Activated naive CD8-positive, alpha-beta T cell treated with anti-CD3 and anti-CD28 coated beads, Interleukin-2, amount 50 U/mL, for 24 hours (primary cell): ENCODE results near the gene PAPSS1.

Source experiments
- ATAC-seq: fragments of 150-1000 bp; cut with Tn5 transposase; one replicate; pipeline ENCODE4 v1.10.0; 2021
- DNase-seq: peaks from one replicate; pipeline ENCODE4 v3.0.0; 2021
- H3K27ac Mint-ChIP-seq: one replicate; pipeline ENCODE4 v1.8.0; 2021; ENCODE audit warnings: mild to moderate bottlenecking, mixed read lengths
- H3K27me3 Mint-ChIP-seq: one replicate; pipeline ENCODE4 v1.8.0; 2021; ENCODE audit warnings: mixed read lengths
- H3K36me3 Mint-ChIP-seq: one replicate; pipeline ENCODE4 v1.8.0; 2021; ENCODE audit warnings: low read depth, mixed read lengths
- H3K4me1 Mint-ChIP-seq: one replicate; pipeline ENCODE4 v1.8.0; 2021; ENCODE audit warnings: mixed read lengths
- H3K4me3 Mint-ChIP-seq: one replicate; pipeline ENCODE4 v1.8.0; 2021; ENCODE audit warnings: mild to moderate bottlenecking, moderate library complexity, mixed read lengths
- H3K9me3 Mint-ChIP-seq: one replicate; pipeline ENCODE4 v1.8.0; 2021; ENCODE audit warnings: mixed read lengths

The PAPSS1 gene

DNA sequence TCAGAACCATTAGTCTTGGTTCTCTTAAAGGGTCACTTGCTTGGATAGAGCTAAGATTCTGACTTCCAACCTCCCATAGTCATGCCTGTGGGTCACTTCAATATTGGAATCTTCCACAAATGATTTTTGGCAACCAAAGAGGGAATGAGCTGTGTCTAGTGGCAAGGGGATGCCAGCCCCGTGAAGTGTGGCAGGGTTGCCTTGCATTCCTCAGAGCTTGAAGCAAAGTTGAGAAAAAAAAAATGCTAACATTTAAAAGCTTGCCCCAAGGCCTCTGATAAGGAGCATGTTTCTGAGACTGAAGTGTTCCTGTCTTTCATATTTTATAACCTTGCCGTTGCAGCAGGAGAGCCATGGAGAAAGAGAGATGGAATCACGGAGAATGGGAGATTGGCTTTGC lies 120.2 kb downstream of the PAPSS1 start:
- DNase-seq, result no peak
- ATAC-seq, result no peak
- no peaks in the 10 kb centered on the region for H3K4me1 Mint-ChIP-seq

DNA sequence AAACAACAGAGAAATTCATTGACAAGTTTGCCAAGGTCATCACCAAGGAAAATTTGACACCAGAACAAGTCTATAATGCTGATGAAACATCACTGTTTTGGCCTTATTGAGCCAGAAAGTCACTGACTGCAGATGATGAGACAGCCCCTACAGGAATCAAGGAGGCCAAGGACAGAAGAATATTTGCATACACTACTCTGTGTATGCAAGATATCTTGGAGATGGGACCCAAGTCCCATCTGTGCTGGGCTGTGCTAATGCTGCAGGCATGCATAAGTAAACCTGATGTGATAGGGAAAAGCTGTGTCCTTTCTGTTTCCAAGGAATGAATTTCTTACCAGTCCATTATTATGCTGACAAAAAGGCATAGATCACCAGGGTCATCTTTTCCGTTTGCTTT lies 126.8 kb downstream of the PAPSS1 start:
- peaks cover 9% of the 10 kb centered on the region for H3K9me3 Mint-ChIP-seq
- H3K4me3 Mint-ChIP-seq, result no peak overlapping the region
- no peak for DNase-seq
- no peaks in the 10 kb centered on the region for H3K4me1 Mint-ChIP-seq
- H3K27ac Mint-ChIP-seq, result no peak overlapping the region
- peaks cover 4% of the 10 kb centered on the region for H3K27me3 Mint-ChIP-seq
- ATAC-seq, result no peak
- H3K36me3 Mint-ChIP-seq, result no peaks in the 10 kb centered on the region

More for the DNA sequence above, 120.2 kb downstream of the PAPSS1 start:
- Mint-ChIP-seq H3K9me3 (no peaks in the 10 kb centered on the region), H3K4me3 (no peak overlapping the region), H3K27me3 (peaks cover 4% of the 10 kb centered on the region), H3K36me3 (no peaks in the 10 kb centered on the region), H3K27ac (no peak overlapping the region)

DNA sequence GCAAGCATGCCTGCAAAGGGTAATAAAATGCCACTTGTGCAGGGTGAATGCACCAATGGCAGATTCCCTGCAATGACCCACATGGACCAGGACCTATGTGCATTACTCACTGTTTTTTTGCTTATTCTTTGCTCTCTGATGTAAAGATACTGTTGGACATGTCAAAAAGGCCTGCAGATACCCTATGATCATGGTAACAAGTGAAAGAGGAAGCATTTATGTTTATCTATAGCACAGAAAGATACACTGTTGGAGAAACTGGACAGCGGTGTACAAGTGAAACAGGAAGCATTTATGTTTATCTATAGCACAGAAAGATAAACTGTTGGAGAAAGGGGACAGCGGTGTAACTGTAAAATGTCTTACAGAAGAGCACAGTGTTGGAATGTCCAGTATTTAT lies 127.5 kb downstream of the PAPSS1 start:
- Mint-ChIP-seq H3K9me3 (peaks cover 9% of the 10 kb centered on the region), H3K4me3 (no peak overlapping the region), H3K27ac (no peak overlapping the region), H3K4me1 (no peaks in the 10 kb centered on the region), H3K36me3 (no peaks in the 10 kb centered on the region), H3K27me3 (peaks cover 4% of the 10 kb centered on the region)
- DNase-seq (no peak), ATAC-seq (no peak)

DNA sequence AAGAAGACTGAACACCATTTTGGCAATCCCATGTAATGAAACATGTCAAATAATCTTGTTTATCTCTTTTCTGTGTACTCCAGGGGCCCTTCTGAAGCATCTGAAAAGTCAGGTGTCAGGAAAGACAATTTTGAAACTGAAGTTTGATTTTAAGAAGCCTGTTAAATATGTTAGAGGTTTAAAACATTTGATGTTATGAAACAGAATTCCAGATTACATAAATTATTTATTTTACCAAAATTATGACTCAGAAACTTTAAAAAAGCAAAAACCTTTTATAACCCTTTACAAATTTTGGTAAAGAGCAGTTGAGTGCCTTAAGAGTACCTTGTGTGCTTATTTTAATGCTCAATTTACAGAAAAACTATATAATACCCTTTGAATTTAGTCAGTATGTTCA lies 130.8 kb downstream of the PAPSS1 start:
- no peak overlapping the region for H3K4me3 Mint-ChIP-seq
- no peaks in the 10 kb centered on the region for H3K4me1 Mint-ChIP-seq
- ATAC-seq (no peak), DNase-seq (no peak)
- no peak overlapping the region for H3K27ac Mint-ChIP-seq
- H3K9me3 Mint-ChIP-seq, result peaks cover 9% of the 10 kb centered on the region
- H3K36me3 Mint-ChIP-seq, result no peaks in the 10 kb centered on the region
- H3K27me3 Mint-ChIP-seq, result peaks cover 4% of the 10 kb centered on the region

DNA sequence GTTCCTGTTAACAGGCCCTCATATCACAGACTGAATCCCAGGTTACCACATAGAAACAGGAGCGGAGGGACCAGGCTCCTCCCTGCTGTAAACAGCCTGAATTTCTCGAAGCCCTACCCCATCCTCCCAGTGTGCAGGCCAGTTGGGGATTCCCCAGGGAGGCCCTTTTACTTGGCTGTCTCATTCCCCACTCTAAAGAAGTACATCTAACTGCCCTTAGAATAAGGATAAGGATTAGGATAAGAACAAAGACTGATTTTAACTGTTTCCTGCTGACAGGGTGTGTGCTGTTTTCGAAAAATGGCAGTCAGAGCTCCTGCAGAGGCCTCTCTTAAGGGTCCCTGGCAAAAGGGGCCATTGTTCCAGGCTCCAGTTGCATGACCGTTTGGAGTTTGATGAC lies 133.7 kb downstream of the PAPSS1 start:
- no peaks in the 10 kb centered on the region for H3K36me3 Mint-ChIP-seq
- ATAC-seq (no peak), DNase-seq (no peak)
- H3K27me3 Mint-ChIP-seq, result peaks cover 5% of the 10 kb centered on the region
- no peak overlapping the region for H3K4me3 Mint-ChIP-seq
- H3K27ac Mint-ChIP-seq, result no peak overlapping the region
- H3K4me1 Mint-ChIP-seq, result no peaks in the 10 kb centered on the region
- H3K9me3 Mint-ChIP-seq, result peaks cover 16% of the 10 kb centered on the region

DNA sequence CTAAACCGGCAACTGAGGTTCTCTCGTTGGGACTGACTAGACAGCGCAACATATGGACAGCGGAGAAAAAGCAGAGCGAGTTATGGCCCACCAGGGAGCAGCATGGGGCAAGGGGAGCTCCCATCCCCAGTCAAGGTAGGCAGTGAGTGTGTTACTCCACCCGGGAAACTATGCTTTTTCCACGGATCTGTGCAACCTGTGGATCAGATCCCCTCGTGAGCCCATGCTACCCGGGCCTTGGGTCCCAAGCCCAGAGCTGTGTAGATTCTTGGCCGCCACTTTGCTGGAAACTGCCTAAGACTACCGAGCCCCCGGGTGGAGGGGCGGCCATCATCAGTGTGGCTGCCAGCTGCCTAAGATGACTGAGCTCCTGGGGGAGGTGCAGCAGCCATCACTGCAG lies 140.9 kb downstream of the PAPSS1 start:
- H3K36me3 Mint-ChIP-seq, result no peaks in the 10 kb centered on the region
- H3K4me1 Mint-ChIP-seq, result no peaks in the 10 kb centered on the region
- ATAC-seq (no peak), DNase-seq (no peak)
- H3K27me3 Mint-ChIP-seq, result peaks cover 5% of the 10 kb centered on the region
- H3K4me3 Mint-ChIP-seq, result no peak overlapping the region
- H3K9me3 Mint-ChIP-seq, result peaks cover 7% of the 10 kb centered on the region
- H3K27ac Mint-ChIP-seq, result no peak overlapping the region

DNA sequence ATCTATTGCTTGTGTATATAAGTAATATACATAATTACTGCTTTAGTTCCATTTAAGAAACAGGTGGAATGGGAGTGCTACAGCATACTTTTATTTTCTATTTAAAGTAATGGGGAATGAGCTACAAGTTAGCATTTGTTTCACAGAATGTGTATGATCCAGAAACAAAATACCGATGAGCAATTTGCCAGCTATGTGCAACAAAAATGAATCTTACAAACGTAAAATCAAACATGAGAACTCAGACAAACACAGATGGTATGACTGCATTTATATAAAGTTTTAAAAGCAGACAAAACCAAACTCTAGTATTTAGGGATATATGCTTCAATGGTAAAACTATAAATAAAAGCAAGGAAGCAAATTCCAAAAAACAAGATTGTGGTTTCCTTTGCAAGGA lies 141.7 kb downstream of the PAPSS1 start:
- Mint-ChIP-seq H3K4me3 (no peak overlapping the region), H3K27ac (no peak overlapping the region), H3K4me1 (no peaks in the 10 kb centered on the region), H3K36me3 (no peaks in the 10 kb centered on the region), H3K9me3 (peaks cover 7% of the 10 kb centered on the region), H3K27me3 (peaks cover 5% of the 10 kb centered on the region)
- DNase-seq (no peak), ATAC-seq (no peak)

DNA sequence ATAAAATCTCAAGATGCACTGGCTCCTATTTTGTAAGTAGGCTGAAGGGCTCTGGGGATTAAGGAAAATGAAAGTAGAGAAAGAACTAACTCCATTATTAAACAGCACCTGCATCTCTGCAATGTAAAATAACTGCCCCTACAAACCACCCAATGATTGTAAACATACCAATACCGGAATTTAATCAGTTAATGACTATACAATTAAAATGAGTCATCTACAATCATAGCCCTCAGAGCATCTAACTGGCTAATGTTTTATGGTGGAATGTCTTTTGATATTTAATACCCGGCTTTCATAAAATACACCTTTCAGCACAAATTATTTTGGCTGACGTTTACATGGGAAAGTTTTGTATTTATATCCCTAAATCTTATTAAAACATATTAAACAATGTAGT lies 142.3 kb downstream of the PAPSS1 start:
- Mint-ChIP-seq H3K4me3 (no peak overlapping the region), H3K4me1 (no peaks in the 10 kb centered on the region), H3K9me3 (peaks cover 7% of the 10 kb centered on the region), H3K27me3 (peaks cover 5% of the 10 kb centered on the region), H3K36me3 (no peaks in the 10 kb centered on the region), H3K27ac (no peak overlapping the region)
- DNase-seq (no peak), ATAC-seq (no peak)

DNA sequence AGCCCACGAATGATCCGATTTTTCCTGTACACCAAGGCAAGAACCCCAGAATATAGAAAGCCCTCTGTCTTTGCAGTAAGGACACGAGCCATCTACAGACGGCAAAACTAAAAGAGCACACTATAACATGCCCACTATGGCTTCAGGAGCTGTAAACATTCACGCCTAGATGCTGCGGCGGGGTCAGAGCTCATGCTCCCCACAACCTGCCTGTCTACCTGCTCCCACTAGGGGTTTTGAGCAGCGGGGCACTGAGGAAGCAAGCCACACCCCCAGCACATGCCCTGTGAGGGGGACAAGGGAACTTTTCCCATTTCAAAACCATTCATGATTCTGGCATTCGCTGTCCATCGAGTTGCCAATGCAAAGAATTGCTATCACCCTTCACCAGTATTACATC lies 144.8 kb downstream of the PAPSS1 start:
- ATAC-seq (no peak), DNase-seq (no peak)
- no peaks in the 10 kb centered on the region for H3K9me3 Mint-ChIP-seq
- no peak overlapping the region for H3K4me3 Mint-ChIP-seq
- H3K27ac Mint-ChIP-seq, result no peak overlapping the region
- H3K4me1 Mint-ChIP-seq, result no peaks in the 10 kb centered on the region
- no peaks in the 10 kb centered on the region for H3K27me3 Mint-ChIP-seq
- H3K36me3 Mint-ChIP-seq, result no peaks in the 10 kb centered on the region

DNA sequence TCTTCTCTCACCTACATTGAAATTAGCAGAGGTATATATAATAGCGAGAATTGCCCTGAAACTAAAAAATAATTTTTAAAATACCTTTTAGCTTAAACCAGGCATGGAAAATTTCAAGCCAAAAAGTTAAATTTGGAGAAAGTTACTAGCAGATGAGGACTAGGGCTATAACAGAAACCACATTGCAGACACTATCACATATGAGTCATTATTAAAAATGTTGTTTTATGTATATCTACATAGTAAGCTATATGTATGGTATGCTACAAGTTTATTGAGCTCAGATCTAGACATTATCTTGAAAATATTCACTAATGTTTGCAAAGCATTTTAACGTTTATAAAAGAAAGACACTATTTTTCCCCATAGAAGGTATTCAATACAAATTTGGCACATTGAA lies 147.8 kb downstream of the PAPSS1 start:
- Mint-ChIP-seq H3K27me3 (no peaks in the 10 kb centered on the region), H3K9me3 (peaks cover 8% of the 10 kb centered on the region), H3K4me3 (no peak overlapping the region), H3K27ac (no peak overlapping the region), H3K36me3 (no peaks in the 10 kb centered on the region), H3K4me1 (no peaks in the 10 kb centered on the region)
- ATAC-seq, result no peak
- DNase-seq, result no peak

DNA sequence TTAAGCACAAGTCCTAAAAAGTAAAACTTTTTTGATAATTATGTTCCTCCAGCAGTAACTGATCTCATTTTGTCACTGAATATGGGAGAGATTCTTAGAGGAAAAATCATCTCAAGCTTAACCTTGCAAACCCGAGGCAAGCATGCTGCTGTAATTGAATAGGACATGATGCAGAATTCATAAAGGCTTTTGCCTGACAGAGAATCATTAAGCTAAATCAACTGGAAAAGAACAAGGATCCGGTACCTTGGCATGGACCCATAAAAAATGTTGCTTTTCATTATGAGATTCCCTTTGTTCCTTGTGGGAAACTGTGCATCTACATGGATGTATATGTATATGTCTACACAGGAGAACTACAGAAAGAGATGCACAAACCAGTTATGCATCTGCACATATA lies 149.1 kb downstream of the PAPSS1 start:
- Mint-ChIP-seq H3K36me3 (no peaks in the 10 kb centered on the region), H3K4me3 (no peak overlapping the region), H3K9me3 (peaks cover 14% of the 10 kb centered on the region), H3K4me1 (no peaks in the 10 kb centered on the region), H3K27ac (no peak overlapping the region), H3K27me3 (no peaks in the 10 kb centered on the region)
- ATAC-seq (no peak), DNase-seq (no peak)

DNA sequence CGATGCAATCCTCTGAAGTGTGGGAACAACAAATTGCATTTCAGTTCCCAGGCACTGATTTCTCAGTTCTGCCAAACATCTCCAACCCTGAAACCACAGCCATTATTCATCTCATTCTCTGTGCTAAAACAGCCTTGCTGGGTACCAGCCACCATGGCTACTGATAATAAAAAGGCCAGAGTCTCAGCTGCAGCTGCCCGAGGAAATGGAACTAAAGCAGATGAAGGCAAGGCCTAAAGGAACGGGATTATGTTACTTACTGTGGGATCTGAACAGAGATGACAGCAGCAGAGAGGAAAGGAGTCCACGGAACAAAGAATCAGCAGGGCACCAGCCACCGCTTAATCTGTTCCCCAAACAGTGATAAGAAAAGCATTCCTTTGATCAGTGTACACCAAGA lies 155.7 kb downstream of the PAPSS1 start:
- Mint-ChIP-seq H3K4me1 (no peaks in the 10 kb centered on the region), H3K36me3 (no peaks in the 10 kb centered on the region), H3K27me3 (peaks cover 2% of the 10 kb centered on the region), H3K9me3 (peaks cover 14% of the 10 kb centered on the region), H3K4me3 (no peak overlapping the region), H3K27ac (no peak overlapping the region)
- ATAC-seq, result no peak
- no peak for DNase-seq
